ENCODE data around the gene SLC17A9. TPM values are rescaled to one million over a fixed set of nuclear protein-coding genes. Genes with fewer than 3 reads are reported as not detected.

SLC17A9 gene
- 1 to 10 TPM in 1 of 2 donors, under 1 TPM in 1; 0.69 to 1.7 TPM for total RNA-seq
- 1 to 10 TPM in 1 of 2 donors, under 1 TPM in 1; 0.86 to 2.4 TPM for polyA plus RNA-seq (ENCODE audit: insufficient read length in 2 of 2)
- long read RNA-seq, donor 1, result 0 reads
- long read RNA-seq, donor 2, result 0 reads
- long read RNA-seq, donor 3, result 0 reads
- long read RNA-seq, donor 4, partial matches to known transcripts, result 0 of 1 reads
- long read RNA-seq, donor 4, other reads (novel, unspliced or antisense), result 0 of 1 reads

GRCh38 chr20:62952373-62952967, at the start of gene SLC17A9:
Gene SLC17A9 (plus strand): TSS chr20:62952709. CDS start chr20:62952831, 122 bp downstream.
- H3K4me1 ChIP-seq (ENCODE audit: control insufficient read depth, insufficient read depth, low read length), result peaks cover 25% of the 10 kb centered on the region
- DNase-seq (ENCODE audit: low read depth in 4 of 6, low spot score in 6 of 6), result no peak
- H3K4me3 ChIP-seq (ENCODE audit: low read depth, low read length), result no peak within 1 kb of the TSS
- WGBS (ENCODE audit: insufficient coverage), result 13% methylated on average over 27 of the region's 37 CpGs
- H3K9me3 ChIP-seq (ENCODE audit: control insufficient read depth, insufficient read depth, low read length), result no peaks in the 10 kb centered on the region
- no peaks in the 10 kb centered on the region for H3K27me3 ChIP-seq (ENCODE audit: control insufficient read depth, insufficient read depth, low read length)
- H3K27ac ChIP-seq (ENCODE audit: low read depth, low read length), result peak within 1 kb of the TSS; percentile 75
- H3K36me3 ChIP-seq (ENCODE audit: control insufficient read depth, insufficient read depth, low read length), result peaks cover 44% of the 10 kb centered on the region

- H3K27me3 ChIP-seq (ENCODE audit: control insufficient read depth, insufficient read depth, low read length), result no peaks in the 10 kb centered on the region
- peaks cover 54% of the 10 kb centered on the region for H3K36me3 ChIP-seq (ENCODE audit: control insufficient read depth, insufficient read depth, low read length)
- WGBS (ENCODE audit: insufficient coverage), result no CpG with 5 or more reads among the region's 7 CpGs
- no peak overlapping the region for H3K4me3 ChIP-seq (ENCODE audit: low read depth, low read length)
- no peak for DNase-seq (ENCODE audit: low read depth in 4 of 6, low spot score in 6 of 6)
- H3K27ac ChIP-seq (ENCODE audit: low read depth, low read length), result no peak overlapping the region
- no peaks in the 10 kb centered on the region for H3K9me3 ChIP-seq (ENCODE audit: control insufficient read depth, insufficient read depth, low read length)
- peaks cover 18% of the 10 kb centered on the region for H3K4me1 ChIP-seq (ENCODE audit: control insufficient read depth, insufficient read depth, low read length)
These were observed 49.4 kb upstream of the SLC17A9 start for GRCh38 chr20:62902926-62903615.

GRCh38 chr20:62905536-62906117, 46.9 kb upstream of the SLC17A9 start:
- Histone ChIP-seq H3K9me3 (ENCODE audit: control insufficient read depth, insufficient read depth, low read length) (no peaks in the 10 kb centered on the region), H3K4me1 (ENCODE audit: control insufficient read depth, insufficient read depth, low read length) (peaks cover 1% of the 10 kb centered on the region), H3K27ac (ENCODE audit: low read depth, low read length) (no peak overlapping the region), H3K36me3 (ENCODE audit: control insufficient read depth, insufficient read depth, low read length) (peaks cover 79% of the 10 kb centered on the region), H3K27me3 (ENCODE audit: control insufficient read depth, insufficient read depth, low read length) (no peaks in the 10 kb centered on the region), H3K4me3 (ENCODE audit: low read depth, low read length) (no peak overlapping the region)
- WGBS (ENCODE audit: insufficient coverage), result 94% methylated on average over 17 of the region's 17 CpGs
- DNase-seq (ENCODE audit: low read depth in 4 of 6, low spot score in 6 of 6), result no peak

- no peaks in the 10 kb centered on the region for H3K4me1 ChIP-seq (ENCODE audit: control insufficient read depth, insufficient read depth, low read length)
- no peak overlapping the region for H3K4me3 ChIP-seq (ENCODE audit: low read depth, low read length)
- H3K27me3 ChIP-seq (ENCODE audit: control insufficient read depth, insufficient read depth, low read length), result no peaks in the 10 kb centered on the region
- WGBS (ENCODE audit: insufficient coverage), result 89% methylated on average over 16 of the region's 16 CpGs
- no peaks in the 10 kb centered on the region for H3K9me3 ChIP-seq (ENCODE audit: control insufficient read depth, insufficient read depth, low read length)
- peak in 1 of 6 donors; percentile 73 for DNase-seq (ENCODE audit: low read depth in 4 of 6, low spot score in 6 of 6)
- no peak overlapping the region for H3K27ac ChIP-seq (ENCODE audit: low read depth, low read length)
- H3K36me3 ChIP-seq (ENCODE audit: control insufficient read depth, insufficient read depth, low read length), result peaks cover 82% of the 10 kb centered on the region
These were observed 46.3 kb upstream of the SLC17A9 start for GRCh38 chr20:62906209-62906608.

GRCh38 chr20:62906647-62907375, 45.7 kb upstream of the SLC17A9 start:
- no peak for DNase-seq (ENCODE audit: low read depth in 4 of 6, low spot score in 6 of 6)
- Histone ChIP-seq H3K27ac (ENCODE audit: low read depth, low read length) (no peak overlapping the region), H3K4me3 (ENCODE audit: low read depth, low read length) (no peak overlapping the region), H3K4me1 (ENCODE audit: control insufficient read depth, insufficient read depth, low read length) (no peaks in the 10 kb centered on the region), H3K9me3 (ENCODE audit: control insufficient read depth, insufficient read depth, low read length) (no peaks in the 10 kb centered on the region), H3K27me3 (ENCODE audit: control insufficient read depth, insufficient read depth, low read length) (no peaks in the 10 kb centered on the region), H3K36me3 (ENCODE audit: control insufficient read depth, insufficient read depth, low read length) (peaks cover 84% of the 10 kb centered on the region)
- 90% methylated on average over 25 of the region's 31 CpGs for WGBS (ENCODE audit: insufficient coverage)

GRCh38 chr20:62907384-62908317, 44.9 kb upstream of the SLC17A9 start:
- Histone ChIP-seq H3K27me3 (ENCODE audit: control insufficient read depth, insufficient read depth, low read length) (no peaks in the 10 kb centered on the region), H3K27ac (ENCODE audit: low read depth, low read length) (no peak overlapping the region), H3K4me1 (ENCODE audit: control insufficient read depth, insufficient read depth, low read length) (no peaks in the 10 kb centered on the region), H3K9me3 (ENCODE audit: control insufficient read depth, insufficient read depth, low read length) (no peaks in the 10 kb centered on the region), H3K36me3 (ENCODE audit: control insufficient read depth, insufficient read depth, low read length) (peaks cover 83% of the 10 kb centered on the region), H3K4me3 (ENCODE audit: low read depth, low read length) (no peak overlapping the region)
- no peak for DNase-seq (ENCODE audit: low read depth in 4 of 6, low spot score in 6 of 6)
- WGBS (ENCODE audit: insufficient coverage), result 76% methylated on average over 13 of the region's 16 CpGs

- H3K27ac ChIP-seq (ENCODE audit: low read depth, low read length), result no peak overlapping the region
- H3K4me1 ChIP-seq (ENCODE audit: control insufficient read depth, insufficient read depth, low read length), result peaks cover 3% of the 10 kb centered on the region
- H3K36me3 ChIP-seq (ENCODE audit: control insufficient read depth, insufficient read depth, low read length), result peaks cover 82% of the 10 kb centered on the region
- no peaks in the 10 kb centered on the region for H3K9me3 ChIP-seq (ENCODE audit: control insufficient read depth, insufficient read depth, low read length)
- H3K4me3 ChIP-seq (ENCODE audit: low read depth, low read length), result no peak overlapping the region
- no peak for DNase-seq (ENCODE audit: low read depth in 4 of 6, low spot score in 6 of 6)
- 86% methylated on average over 11 of the region's 18 CpGs for WGBS (ENCODE audit: insufficient coverage)
- no peaks in the 10 kb centered on the region for H3K27me3 ChIP-seq (ENCODE audit: control insufficient read depth, insufficient read depth, low read length)
These were observed 43.3 kb upstream of the SLC17A9 start for GRCh38 chr20:62908971-62909791.

- peaks cover 14% of the 10 kb centered on the region for H3K4me1 ChIP-seq (ENCODE audit: control insufficient read depth, insufficient read depth, low read length)
- WGBS (ENCODE audit: insufficient coverage), result 89% methylated on average over 8 of the region's 11 CpGs
- H3K27ac ChIP-seq (ENCODE audit: low read depth, low read length), result no peak overlapping the region
- DNase-seq (ENCODE audit: low read depth in 4 of 6, low spot score in 6 of 6), result no peak
- peaks cover 81% of the 10 kb centered on the region for H3K36me3 ChIP-seq (ENCODE audit: control insufficient read depth, insufficient read depth, low read length)
- no peaks in the 10 kb centered on the region for H3K27me3 ChIP-seq (ENCODE audit: control insufficient read depth, insufficient read depth, low read length)
- H3K9me3 ChIP-seq (ENCODE audit: control insufficient read depth, insufficient read depth, low read length), result no peaks in the 10 kb centered on the region
- H3K4me3 ChIP-seq (ENCODE audit: low read depth, low read length), result no peak overlapping the region
These were observed 42.2 kb upstream of the SLC17A9 start for GRCh38 chr20:62910217-62910766.

Measured in spinal cord (tissue), 10 donors.